Upper lobe of left lung (tissue), 4 donors: ENCODE data around the gene CRIP1.

Source experiments
- EP300 ChIP-seq, 4 donors: sonication (generic); formaldehyde crosslinking; IDR thresholded peaks; one replicate each; pipeline ENCODE4 v1.5.1; 2017; ENCODE audit warnings: antibody characterized with exemption in 4 of 4, control low read depth in 2 of 4
- POLR2A ChIP-seq, 4 donors: fragments of 450-650 bp; IDR thresholded peaks; one replicate each; pipeline ENCODE4 v1.5.1; 2016 to 2017; ENCODE audit warnings: antibody characterized with exemption in 4 of 4, mild to moderate bottlenecking in 2 of 4
- POLR2AphosphoS5 ChIP-seq, 2 donors: sonication (generic); formaldehyde crosslinking; IDR thresholded peaks; one replicate each; pipeline ENCODE4 v1.5.1; 2017; ENCODE audit warnings: antibody characterized with exemption in 2 of 2
- TF ChIP-seq, protein P1 (sequence below), 6 experiments: fragments of 450-650 bp in 4 of 6; fragments of 200-600 bp in 2 of 6; sonication (generic) in 2 of 6; IDR thresholded peaks; one replicate each; pipeline ENCODE4 v1.5.1; 2016 to 2019; ENCODE audit warnings: antibody characterized with exemption in 6 of 6

- TF ChIP-seq, protein P1, sequence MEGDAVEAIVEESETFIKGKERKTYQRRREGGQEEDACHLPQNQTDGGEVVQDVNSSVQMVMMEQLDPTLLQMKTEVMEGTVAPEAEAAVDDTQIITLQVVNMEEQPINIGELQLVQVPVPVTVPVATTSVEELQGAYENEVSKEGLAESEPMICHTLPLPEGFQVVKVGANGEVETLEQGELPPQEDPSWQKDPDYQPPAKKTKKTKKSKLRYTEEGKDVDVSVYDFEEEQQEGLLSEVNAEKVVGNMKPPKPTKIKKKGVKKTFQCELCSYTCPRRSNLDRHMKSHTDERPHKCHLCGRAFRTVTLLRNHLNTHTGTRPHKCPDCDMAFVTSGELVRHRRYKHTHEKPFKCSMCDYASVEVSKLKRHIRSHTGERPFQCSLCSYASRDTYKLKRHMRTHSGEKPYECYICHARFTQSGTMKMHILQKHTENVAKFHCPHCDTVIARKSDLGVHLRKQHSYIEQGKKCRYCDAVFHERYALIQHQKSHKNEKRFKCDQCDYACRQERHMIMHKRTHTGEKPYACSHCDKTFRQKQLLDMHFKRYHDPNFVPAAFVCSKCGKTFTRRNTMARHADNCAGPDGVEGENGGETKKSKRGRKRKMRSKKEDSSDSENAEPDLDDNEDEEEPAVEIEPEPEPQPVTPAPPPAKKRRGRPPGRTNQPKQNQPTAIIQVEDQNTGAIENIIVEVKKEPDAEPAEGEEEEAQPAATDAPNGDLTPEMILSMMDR (IDR thresholded peaks at IDR 0.05): no peak
- TF ChIP-seq EP300 (IDR thresholded peaks at IDR 0.05): no peak
- no peak for TF ChIP-seq POLR2A (IDR thresholded peaks at IDR 0.05)
- TF ChIP-seq POLR2AphosphoS5 (IDR thresholded peaks at IDR 0.05): no peak
Measured at GRCh38 chr14:105526776-105527380, 40.2 kb downstream of the CRIP1 start.
